NT2/D1 (cell line): ENCODE results near the gene PTBP3.

Experiments
- SUZ12 ChIP-seq: IDR thresholded peaks from 2 replicates; pipeline ENCODE4 v1.6.1; 2011; ENCODE audit not compliant: insufficient read length, insufficient read depth; ENCODE audit errors: extremely low read depth
- YY1 ChIP-seq: IDR thresholded peaks from 2 replicates; pipeline ENCODE4 v1.6.1; 2011; ENCODE audit not compliant: insufficient read length, insufficient read depth

- TF ChIP-seq YY1, result no peak
- TF ChIP-seq SUZ12, result no peak
Observed at GRCh38 chr9:112212926-112213325, 120.5 kb downstream of the PTBP3 start.
